NCI-H345 (cell line): ENCODE measurements around the gene PCBP3.
"Not testable (repeated sequence)": the region's sequence is repeated elsewhere in the genome, so short reads cannot be mapped to it uniquely, and the experiment has no call there.

Source experiments
- DNase-seq: peaks from one replicate; lab custom pipeline; 2025; lab: John Stamatoyannopoulos, UW

The PCBP3 gene

DNA sequence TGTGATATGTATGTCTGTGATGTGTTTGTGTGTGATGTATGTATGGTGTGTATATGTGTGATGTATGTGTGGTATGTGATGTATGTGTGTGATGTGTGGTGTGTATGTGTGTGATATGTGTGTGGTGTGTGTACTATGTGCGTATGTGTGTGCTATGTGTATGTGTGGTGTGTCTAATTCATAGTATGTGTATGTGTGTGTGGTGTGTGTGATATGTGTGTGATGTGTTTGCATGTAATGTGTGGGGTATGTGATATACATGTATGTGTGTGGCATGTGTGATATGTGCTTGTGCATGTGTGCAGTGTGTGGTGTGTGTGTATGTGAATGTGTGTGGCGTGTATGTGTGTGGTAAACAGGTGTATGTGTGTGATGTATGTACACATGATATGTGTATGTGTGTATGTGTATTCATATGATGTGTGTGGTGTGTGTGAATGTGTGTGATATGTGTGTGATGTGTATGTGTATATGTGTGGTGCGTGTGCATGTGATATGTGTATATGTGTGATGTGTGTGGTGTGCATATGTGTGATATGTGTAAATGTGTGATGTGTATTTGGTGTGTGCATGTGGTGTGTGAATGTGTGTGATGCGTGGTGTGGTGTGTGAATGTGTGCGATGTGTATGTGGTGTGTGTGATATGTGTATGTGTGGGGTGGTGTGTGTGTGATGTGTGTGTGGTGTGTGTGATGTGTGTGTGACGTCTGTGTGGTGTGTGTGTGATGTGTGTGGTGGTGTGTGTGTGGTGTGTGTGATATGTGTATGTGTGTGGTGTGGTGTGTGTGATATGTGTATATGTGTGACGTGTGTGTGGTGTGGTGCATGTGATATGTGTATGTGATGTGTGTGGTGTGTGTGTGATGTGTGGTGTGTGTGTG, 8.0 kb upstream of the PCBP3 start:
- no peak for DNase-seq

DNA sequence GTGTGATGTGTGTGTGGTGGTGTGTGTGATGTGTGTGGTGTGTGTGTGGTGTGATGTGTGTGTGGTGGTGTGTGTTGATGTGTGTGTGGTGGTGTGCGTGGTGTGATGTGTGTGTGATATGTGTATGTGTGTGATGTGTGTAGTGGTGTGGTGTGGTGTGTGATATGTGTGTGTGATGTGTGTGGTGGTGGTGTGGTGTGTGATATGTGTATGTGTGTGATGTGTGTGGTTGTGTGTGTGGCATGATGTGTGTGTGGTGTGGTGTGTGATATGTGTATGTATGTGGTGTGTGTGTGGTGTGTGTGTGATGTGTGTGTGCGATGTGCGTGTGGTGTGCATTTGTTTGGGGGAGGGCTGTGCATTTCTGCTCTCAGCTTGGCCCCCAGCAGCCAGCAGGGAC, 7.1 kb upstream of the PCBP3 start:
- no peak for DNase-seq

DNA sequence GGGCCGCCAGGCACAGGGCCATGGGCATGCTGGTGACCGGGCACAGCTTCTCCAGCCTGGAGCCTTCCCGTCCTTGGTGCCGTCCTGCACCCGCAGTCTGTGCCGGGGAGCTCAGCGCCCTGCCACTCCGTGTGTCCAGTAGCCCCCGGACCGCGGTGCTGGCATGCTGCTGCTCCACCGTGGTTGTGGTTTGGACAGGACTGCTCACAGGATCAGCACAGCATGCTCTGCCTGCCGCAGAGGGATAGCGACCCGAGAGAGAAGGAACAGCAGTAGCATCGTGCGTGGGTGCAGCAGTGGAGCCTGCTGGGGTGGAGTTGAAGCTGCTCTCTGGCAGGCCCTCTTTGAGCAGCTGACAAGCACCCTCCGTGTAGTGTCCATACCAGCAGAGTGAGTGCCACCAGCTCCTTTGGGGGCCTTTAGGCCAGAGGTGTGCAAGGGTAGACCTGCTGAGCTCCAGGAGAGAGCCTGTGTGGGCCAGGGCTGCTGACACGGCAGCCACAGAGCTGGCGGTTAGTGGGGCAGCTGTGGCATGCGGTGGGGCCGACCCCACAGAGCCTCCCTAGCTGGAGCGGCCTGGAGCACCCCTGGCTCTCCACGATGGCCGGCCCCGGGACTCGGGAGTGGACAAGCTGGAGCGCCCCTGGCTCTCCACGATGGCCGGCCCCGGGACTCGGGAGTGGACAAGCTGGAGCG, 6.4 kb upstream of the PCBP3 start:
- no peak for DNase-seq

DNA sequence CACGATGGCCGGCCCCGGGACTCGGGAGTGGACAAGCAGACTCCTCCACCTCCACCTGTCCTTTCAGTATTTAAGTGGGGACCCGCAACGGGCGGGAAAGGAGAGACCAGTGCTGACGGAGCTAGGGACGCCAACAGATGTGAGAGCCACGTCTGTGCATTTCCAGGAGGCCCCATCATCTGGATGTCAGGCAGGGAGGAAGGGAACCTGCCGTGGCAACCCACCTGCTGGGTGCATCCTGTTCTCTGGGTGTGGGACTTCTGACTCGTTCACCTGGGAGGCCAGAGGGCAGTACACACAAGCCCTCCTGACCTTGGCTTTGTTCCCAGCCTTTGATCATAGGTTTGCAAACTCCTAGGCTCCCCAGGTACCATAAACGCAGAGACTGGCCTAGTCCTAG, 5.6 kb upstream of the PCBP3 start:
- DNase-seq = peak; percentile 29

DNA sequence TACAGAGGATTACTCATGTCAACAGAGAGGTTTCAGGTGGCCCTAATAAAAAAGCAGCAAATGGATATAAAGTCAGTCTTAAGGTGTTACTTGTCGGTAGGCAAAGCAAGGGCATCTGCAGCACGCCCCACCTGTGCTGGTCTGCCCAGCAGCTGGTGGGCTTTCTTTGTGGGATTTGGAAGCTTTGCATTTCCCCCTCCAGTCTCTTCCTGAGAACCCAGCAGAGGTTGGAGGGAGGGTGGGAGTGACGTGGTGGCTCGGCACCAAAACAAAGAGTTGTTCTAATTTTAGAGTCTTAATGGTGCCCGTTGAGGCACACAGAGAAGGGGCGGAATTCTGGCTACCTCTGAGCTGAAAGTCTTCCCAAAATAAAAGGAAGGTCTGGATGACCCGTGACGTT, 4.8 kb upstream of the PCBP3 start:
- peak; percentile 43 for DNase-seq

DNA sequence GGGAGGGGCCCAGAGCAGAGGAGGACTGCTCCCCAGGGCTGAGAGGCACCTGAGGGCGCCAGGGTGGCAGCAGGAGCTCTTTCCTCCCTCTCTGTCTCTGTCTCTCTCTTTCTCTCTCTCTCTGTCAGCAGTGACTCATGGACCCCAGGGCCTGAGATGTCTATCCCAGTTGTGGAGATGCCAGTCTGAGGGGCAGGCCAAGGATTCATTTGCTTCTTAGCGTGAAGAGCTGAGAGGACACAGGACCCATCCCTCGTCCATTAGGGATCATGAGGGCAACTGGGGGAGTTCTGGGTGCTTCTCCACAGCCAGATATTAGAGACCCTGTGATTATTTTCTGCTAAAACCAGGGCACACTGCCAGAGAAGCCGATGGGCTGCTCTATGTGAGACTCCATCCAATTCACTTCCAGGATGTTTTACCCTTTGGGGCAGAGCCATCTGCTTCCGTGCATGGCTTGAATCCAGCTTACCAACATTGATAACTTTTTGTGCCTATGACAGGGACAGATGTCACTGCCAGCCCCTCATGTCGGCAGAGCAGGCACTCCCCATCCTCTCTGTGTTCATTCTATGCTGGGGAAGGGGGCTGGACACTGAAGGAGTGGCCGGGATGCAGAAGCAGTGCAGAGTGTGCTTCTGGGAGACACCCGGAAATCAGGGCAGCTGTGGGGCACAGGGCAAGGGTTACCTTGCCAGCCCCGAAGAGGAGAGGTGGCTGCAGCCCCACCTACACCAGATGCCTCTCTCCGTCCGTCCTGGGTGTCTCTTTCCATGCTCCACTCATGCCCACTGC, 4.1 kb upstream of the PCBP3 start:
- DNase-seq = peak; percentile 42

DNA sequence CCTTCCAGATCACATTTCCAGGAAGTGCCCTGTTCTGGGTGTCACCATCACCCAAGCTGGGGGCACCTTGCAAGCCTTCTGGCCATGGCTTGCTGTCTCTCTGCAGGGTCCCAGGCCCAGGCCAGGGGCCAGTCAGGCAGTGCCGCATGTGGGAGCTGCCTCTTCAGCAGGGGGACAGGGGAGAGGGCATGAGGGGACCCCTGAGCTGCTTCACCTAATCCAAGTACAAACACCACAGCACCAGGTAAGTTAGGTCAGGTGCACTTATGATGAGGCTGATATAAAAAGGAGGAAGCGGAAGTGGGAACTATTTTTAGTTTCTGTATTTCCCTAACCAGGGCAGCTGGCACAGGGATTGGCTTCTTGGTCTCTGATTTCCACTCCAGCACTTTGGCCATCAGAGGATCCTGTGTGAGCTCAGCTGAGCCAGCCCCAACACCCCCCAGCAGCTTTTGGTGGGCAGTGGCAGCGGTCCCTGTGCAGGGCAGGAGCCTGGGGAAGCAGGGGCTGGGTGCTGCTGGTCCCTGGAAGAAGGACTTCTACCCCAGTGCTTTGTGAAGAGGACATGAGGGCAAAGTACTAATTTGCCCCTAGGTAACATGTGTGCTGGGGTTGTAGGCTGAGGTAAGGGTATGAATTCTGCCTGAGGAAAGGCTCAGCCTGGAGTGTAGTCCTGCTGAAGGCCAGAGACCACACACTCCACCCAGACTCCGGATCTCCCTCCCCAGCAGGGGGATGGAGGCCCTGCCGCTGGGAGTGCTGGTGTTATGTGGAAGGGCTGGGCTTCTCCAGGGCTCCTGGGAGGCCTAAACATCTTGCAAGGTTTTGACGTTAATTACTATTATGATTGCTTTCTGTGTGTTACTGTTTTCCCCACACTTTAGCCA, 3.3 kb upstream of the PCBP3 start:
- no peak for DNase-seq

DNA sequence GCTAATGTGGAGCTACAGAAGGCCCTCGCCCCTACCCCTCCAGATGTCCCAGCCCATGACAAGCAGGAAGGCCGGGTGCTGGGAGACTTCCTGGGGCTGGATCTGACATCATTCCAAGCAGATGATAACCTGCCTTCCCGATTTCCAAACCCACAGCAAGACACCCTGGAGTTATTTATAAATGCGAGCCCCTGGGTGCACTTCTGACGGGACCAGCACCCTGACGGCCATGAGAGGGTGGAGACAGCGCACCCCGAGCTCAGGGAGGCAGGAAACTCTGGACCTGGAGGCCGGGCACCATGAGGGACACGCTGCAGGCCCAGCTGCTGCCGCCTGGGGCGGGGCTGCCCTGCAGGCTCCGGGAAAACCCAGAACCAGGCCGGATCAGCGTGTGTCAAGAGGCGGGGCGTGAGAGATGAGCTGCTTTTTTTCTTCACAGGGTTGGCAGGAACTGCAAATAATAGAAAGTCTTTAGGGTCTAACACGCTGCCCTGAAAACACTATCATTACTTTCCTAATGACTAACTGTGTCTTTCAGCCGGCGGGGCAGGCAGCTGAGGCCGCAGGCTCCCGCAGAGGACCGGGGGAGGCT, 2.5 kb upstream of the PCBP3 start:
- no peak for DNase-seq

DNA sequence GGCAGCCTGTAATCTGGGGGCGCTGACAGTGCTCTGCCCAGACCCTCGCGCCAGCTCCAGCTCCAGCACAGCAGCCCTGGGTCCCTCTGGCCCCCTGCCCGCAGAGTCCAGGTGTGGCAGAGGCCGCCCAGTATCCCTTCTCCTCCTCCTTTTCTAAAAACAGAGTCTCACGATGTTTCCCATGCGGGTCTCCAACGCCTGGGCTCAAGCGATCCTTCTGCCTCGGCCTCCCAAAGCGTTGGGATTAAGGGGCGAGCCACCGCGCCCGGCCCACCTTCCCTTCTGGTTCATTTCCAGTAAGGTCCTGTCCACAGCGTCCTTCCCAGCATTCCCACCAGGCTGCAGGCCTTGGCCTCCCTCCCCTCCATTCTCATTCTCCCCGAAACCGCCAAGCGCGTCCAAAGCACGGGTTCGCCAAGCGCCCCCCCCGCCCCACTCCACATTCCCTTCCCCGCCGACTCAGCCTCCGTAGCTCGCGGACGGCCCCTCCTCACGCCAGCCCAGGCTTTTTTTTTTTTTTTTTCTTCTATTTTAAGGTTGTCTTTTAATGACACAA, 2.0 kb upstream of the PCBP3 start:
- no peak for DNase-seq

DNA sequence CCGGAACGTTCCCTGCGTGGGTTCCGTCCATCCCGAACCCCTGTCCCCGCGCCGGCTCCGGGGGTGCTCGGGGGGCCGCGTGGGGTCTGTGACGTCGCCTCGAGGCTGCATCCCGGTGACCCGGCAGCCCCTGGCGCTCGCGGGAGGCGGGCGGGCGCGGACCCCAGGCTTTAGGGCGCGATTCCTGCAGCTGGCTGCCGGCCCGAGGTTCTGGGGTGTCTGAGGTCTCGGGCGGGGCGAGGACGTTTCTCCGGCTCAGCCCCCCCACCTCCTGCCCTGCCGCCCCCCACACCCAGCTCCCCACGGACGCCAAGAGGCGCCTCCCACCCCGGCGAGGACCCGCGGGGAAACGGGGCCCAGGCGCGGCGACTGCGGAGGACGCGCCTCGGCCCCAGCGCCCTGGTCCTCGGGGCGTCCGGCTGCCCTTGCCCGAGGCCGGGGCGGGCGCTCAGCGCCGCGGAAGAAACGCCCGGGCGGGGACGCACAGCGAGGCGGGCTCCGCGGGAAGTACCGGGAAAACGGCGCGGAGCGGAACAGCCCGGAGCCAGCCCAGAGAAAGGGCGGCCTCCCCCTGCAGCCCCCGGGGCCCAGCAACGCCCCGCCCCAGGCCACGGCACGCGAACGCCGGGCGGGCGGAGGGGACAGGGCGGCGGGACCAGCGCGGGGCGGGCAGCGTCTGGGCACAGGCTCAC, 1.3 kb upstream of the PCBP3 start:
- peak; percentile 46 for DNase-seq

DNA sequence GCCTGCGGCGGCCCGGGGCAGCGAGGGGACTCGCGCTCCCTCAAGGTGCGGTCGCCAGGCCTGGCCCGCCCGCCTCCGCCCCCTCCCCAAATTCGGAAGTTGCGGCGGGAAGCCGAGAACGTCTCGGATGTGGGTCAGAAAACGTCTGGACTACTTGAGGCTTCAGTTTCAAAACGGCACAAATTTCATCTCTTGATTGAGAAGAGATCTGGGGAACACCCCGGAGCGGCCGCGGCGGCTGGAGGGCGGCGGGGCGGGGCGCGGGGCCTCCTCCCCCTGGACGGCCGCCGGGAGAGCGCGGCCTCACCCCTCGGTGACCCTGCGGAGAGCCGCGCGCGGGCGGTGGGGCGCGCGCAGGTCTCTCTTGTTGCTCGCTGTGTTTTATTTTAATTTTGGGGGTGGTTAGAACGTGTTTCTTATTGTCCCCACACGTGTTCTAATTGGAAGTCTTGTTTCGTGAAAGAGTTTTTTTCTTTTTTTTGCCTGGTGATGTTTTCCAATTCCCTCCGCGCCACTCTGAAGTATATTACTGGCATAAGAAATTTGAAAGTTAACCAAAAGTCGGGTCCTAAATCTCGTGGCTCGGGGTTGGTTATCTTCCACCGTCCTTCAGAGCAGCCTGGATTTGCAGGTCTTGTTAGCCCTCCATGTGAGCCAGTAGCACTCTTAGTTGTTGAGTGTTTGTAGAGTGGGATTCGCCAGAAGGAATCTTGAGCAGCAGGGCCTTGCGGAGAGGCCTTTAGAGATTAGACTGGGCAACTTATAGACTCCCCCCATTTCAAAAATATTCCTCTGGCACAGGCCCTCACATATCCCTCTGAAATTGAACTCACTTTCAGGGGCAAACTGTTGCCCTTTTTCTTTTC, 749 bp downstream of the PCBP3 start:
- DNase-seq = no peak

DNA sequence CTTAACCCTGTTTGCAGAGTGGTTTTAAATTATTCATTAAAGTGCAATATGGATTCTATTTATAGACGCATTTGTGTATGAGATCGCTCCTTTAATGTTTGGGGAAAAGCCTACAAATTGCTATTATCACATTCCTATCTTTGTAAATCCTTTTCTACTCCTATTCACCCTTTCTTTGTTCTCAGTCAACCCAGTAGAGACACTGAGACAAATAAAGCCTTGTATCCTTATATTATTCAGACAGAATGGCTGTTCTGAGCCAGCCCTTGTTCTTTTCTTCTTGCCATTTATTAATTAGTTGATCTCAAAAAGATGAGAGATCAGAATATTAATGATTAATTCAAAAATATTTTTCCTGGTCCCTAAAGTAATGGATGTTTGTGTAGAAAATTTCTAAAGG, 8.4 kb downstream of the PCBP3 start:
- DNase-seq = no peak

DNA sequence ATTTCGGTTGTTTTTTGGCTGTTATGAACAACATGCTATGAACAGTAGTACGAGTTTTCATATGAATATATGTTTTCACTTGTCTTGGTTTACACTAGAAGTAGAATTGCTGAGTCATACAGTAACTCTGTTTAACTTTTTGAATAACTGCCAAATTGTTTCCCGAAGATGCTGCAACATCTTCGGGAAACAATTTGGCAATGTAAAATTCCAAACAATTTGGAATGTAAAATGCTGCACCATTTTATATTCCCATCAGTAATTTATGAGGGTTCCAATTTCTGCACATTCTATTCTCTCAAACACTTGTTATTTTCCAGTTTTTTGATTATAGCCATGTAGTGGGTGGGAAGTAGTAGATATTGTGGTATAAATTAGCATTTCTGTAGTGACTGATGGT, 11.6 kb downstream of the PCBP3 start:
- DNase-seq = no peak

DNA sequence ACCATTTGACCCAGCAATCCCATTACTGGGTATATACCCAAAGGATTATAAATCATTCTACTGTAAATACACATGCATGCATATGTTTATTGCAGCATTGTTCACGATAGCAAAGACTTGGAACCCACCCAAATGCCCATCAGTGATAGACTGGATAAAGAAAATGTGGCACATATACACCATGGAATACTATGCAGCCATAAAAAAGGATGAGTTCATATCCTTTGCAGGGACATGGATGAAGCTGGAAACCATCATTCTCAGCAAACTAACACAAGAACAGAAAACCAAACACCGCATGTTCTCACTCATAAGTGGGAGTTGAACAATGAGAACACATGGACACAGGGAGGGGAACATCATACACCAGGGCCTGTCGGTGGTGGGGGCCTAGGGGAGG, 12.6 kb downstream of the PCBP3 start:
- not testable (repeated sequence) for DNase-seq

DNA sequence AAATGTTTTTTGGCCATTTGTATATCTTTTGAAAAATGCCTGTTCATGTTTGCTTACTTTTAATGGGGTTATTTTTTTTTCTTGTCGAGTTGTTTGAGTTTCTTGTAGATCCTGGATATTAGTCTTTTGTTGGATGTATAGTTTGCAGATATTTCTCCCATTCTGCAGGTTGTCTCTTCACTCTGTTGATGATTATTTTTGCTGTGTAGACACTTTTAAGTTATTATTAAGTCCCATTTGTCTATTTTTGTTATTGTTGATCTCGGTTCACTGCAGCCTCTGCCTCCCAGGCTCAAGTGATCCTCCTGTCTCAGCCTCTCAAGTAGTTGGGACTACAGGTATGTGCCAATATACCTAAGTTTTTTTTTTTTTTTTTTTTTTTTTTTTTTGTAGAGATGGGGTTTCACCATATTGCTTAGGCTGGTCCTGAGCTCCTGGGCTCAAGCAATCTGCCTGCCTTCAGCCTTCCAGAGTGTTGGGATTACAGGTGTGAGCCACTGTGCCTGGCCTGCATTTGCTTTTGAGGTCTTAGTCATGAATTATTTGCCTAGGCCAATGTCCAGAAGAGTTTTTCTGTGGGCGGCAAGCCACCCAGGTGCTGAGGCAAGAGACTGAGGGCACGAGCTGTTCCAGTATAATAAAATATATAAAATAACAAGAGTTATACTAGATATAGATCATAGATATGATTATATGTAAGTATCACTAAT, 18.5 kb downstream of the PCBP3 start:
- DNase-seq = not testable (repeated sequence)

DNA sequence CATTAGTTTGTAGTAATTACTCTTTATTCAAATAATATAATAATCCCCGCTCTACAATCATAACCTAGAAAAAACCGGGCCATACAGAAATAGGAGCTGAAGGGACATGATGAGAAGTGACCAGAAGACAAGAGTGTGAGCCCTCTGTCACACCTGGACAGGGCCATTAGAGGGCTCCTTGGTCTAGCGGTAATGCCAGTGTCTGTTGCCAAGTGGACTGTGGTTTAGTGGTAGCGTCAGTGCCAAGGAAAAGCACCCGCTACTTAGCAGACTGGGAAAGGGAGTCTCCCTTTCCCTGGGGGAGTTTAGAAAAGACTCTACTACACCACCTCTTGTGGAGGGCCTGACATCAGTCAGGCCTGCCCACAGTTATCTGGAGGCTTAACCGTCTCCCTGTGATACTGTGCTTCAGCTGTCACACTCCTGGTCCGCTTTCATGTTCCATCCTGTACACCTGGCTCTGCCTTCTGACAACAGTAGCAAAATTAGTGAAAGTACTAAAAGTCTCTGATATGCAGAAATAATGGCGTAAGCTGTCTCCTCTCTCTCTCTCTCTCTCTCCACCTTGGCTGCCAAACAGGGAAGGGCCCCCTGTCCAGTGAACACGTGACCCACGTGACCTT, 19.2 kb downstream of the PCBP3 start:
- not testable (repeated sequence) for DNase-seq

DNA sequence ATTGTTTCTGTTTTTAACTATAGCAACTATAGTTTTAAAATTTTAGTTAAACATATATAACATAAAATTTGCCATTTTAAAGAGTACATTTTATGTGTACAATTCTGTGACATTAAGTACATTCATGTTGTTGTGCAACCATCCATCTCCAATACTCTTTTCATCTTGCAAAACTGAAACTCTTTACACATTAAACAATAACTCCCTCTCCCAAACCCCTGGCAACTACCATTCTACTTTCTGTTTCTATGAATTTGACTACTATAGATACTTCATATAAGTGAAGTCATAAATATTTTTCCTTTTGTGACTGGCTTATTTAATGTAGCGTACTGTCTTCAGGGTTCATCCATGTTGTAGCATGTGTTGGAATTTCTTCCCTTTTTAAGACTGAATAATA, 25.9 kb downstream of the PCBP3 start:
- DNase-seq = no peak

DNA sequence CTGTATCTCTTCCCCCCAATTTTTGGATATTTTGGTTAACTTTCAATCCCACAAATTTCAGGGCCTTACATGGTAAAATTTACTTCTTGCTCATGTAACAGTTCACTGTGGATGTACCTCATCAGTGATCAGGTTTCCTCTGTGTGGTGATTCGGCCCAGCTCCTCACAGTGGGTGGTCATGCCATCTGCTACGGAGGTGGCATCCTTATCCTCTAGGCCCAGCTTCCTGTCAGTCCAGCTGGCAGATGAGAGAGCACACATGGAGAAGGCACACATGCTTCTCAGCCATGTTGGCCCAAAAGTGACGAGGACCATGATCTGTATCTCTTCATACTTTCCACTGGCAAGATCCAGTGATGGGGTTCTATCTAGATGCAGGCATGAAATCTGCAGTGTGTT, 27.2 kb downstream of the PCBP3 start:
- peak; percentile 8 for DNase-seq
